ENCODE results near the gene SORBS1.

DNA sequence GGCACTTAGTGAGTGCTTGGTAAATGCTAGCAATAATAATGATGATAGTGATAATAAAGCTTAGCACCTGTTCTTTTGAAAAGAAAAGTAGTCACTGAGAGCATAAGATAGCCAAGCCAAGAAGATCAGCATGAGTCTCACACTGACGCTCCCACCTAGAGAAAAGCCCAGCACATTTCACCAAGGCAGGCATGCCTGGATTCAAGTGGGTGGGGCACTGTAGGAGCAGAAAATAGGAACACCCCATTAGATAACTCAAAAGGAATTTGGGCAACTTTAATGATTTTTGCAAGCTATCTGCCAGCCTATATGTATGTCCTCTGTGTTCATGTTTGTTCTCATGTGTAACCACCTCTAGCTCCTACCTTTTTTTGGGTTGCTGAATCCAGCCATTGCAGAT lies 18.1 kb upstream of the SORBS1 start:
- TF ChIP-seq, protein P1, sequence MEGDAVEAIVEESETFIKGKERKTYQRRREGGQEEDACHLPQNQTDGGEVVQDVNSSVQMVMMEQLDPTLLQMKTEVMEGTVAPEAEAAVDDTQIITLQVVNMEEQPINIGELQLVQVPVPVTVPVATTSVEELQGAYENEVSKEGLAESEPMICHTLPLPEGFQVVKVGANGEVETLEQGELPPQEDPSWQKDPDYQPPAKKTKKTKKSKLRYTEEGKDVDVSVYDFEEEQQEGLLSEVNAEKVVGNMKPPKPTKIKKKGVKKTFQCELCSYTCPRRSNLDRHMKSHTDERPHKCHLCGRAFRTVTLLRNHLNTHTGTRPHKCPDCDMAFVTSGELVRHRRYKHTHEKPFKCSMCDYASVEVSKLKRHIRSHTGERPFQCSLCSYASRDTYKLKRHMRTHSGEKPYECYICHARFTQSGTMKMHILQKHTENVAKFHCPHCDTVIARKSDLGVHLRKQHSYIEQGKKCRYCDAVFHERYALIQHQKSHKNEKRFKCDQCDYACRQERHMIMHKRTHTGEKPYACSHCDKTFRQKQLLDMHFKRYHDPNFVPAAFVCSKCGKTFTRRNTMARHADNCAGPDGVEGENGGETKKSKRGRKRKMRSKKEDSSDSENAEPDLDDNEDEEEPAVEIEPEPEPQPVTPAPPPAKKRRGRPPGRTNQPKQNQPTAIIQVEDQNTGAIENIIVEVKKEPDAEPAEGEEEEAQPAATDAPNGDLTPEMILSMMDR (IDR thresholded peaks at IDR 0.05; ENCODE audit: poor library complexity), result no peak
- no peak for TF ChIP-seq EZH2 (IDR thresholded peaks at IDR 0.05; ENCODE audit: borderline replicate concordance)
- no peak for TF ChIP-seq EZH2phosphoT487 (IDR thresholded peaks at IDR 0.05; ENCODE audit: low read depth, severe bottlenecking, unreplicated experiment)

Data from hepatocyte (in vitro differentiated cells).